GM12801 (cell line): Measurements from ENCODE around the gene CLEC2L.

ENCODE experiments used
- TF ChIP-seq, protein P1 (sequence below): IDR thresholded peaks from one replicate; pipeline ENCODE4 v1.5.1; 2011; ENCODE audit warnings: control low read depth; ENCODE audit not compliant: insufficient read length; ENCODE audit errors: extremely low read depth

CLEC2L gene

GRCh38 chr7:139562491-139562890 lies 39.0 kb downstream of the CLEC2L start:
- TF ChIP-seq, protein P1, sequence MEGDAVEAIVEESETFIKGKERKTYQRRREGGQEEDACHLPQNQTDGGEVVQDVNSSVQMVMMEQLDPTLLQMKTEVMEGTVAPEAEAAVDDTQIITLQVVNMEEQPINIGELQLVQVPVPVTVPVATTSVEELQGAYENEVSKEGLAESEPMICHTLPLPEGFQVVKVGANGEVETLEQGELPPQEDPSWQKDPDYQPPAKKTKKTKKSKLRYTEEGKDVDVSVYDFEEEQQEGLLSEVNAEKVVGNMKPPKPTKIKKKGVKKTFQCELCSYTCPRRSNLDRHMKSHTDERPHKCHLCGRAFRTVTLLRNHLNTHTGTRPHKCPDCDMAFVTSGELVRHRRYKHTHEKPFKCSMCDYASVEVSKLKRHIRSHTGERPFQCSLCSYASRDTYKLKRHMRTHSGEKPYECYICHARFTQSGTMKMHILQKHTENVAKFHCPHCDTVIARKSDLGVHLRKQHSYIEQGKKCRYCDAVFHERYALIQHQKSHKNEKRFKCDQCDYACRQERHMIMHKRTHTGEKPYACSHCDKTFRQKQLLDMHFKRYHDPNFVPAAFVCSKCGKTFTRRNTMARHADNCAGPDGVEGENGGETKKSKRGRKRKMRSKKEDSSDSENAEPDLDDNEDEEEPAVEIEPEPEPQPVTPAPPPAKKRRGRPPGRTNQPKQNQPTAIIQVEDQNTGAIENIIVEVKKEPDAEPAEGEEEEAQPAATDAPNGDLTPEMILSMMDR, result no peak

- TF ChIP-seq, protein P1, result no peak
Observed at GRCh38 chr7:139562961-139563565, 39.6 kb downstream of the CLEC2L start.

DNA sequence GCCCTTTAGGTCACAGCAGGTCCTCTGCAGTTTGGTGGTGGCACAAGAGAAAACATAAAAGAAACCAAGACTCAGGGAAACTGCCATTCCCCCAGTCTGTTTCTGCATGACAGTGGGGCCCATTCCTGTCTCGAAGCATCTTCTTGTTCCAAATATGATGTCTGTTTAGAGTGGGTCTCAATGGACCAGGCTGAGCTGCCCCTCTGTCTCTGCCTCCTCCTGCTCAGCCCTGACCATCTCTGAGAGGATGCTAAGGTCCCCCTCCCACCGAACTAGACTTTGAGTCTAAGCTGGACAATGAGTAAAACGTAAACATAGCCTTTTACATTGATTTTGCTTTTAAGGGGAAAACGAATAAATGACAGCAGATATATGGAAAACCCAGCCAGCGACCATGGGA lies 40.4 kb downstream of the CLEC2L start:
- TF ChIP-seq, protein P1, result no peak

DNA sequence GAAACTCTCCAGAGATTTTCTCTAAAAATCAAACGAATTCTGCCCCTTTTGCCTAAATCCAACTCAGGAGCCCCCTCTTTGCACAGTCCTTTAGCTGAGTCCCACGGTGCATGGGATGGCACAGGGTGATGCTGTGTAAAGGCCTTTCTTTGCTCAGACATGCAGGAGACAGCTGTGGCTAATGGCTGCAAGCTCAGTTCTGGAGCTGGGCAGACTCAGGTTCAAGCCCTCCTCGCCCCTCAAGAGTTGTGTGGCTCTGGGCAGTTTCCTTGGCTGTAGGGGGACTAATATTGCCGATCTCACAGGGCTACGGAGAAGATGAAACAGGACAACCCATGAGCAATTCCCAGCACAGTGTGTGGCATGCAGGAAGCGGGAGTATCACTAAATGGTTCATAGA lies 42.6 kb downstream of the CLEC2L start:
- TF ChIP-seq, protein P1, result no peak

GRCh38 chr7:139566736-139567646 lies 43.5 kb downstream of the CLEC2L start:
- TF ChIP-seq, protein P1, result no peak

DNA sequence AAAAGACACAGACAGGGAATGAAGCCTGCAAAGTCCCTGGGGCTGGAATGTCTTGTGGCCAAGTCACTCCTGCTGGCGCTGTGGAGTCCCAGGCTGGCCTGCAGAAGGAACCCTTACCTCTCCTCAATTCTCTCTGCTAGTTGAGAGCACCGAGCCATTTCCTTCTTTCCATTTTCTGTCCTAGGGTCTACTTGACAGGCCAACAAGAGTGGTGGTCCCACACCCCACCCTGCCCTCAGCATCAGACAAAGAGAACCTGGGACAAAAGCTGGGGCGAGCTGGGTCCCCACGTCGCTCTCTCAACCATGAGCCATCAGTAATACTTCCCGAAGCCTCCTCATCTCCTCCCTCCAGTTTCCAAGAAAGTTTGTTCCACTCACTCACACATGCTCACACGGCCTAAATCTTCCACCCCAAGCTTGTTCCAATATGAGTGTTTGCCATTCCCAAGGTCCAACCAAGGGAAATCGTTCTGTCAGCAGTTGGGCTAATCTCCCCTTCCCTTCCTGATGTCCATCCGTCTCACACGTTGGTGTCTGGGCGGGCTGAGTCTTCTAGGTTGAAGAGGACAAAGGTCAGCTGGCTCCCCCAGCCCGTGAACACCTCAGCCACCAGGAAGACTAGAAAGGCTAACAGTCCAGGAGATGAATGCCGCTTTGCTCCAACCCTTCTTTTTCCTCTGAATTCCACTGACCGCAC lies 44.3 kb downstream of the CLEC2L start:
- TF ChIP-seq, protein P1, result no peak

DNA sequence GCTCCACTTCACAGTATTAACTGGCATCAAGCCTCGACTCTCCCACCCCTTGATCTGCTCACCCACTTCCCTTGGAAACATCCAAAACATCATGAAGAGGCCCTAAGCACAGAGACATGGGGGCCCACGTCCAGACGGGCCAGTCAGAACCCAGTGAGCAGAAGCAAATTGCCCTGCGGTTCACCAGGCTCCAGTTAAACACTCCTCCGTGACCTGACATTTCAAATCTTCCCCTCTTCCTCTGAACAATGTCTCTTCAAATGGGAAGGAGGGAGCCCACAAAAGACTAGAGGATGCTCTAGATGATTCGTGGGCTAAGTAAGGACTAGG lies 44.8 kb downstream of the CLEC2L start:
- TF ChIP-seq, protein P1, result no peak
